Measurements from ENCODE around the gene OSBPL3. TPM values are rescaled to one million over a fixed set of nuclear protein-coding genes. Genes with fewer than 3 reads are reported as not detected.

Gene OSBPL3
- total RNA-seq, 1 donor from 2014 or later = 35.2 TPM

DNA sequence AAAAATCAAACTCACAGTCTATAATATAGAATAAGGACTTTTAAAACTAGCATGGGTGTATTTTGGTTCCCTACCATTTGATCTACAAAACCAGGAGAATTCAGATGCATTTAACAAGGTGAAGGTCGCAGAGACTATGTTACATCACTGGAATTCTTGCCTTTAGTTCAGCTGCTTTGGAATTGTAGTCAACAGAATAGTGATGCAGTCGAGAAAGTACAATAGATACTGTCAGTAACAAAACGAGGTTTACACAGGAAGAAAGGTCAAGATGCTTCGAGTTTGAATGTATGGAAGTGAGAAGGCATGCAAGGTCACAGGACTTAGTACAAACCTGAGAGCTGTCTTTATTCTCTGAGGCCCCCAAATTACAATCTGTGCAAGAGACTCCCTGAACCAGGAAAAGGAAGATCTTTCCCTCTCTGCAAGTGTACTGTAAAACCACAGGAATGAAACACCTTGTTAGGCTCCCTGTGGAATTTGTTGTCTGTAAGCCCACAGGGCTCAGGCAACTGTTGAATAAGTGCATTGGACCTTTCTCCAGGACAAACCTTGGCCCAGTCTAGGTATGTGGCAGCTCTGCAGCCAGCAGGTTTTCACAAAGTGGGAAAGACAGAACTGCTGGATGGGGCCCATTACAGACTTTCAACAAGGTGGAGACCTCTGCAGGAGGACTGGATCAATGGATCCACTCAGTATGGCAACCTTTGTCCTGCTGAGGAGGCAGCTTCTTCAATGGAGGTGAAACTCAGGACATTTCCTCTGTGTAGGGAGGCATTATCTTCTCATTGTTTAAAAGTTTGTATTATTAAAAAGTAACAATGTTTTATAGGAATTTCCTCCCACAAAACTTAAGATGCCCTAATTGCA lies 121.6 kb downstream of the OSBPL3 start:
- Histone ChIP-seq H3K36me3 (ENCODE audit: control insufficient read depth, insufficient read depth, low read length) (no peaks in the 10 kb centered on the region), H3K27me3 (ENCODE audit: control insufficient read depth, insufficient read depth, low read length) (no peaks in the 10 kb centered on the region), H3K4me3 (ENCODE audit: low read depth, low read length) (no peak overlapping the region)
- no peak for DNase-seq (ENCODE audit: low read depth)
- TF ChIP-seq, protein P1, sequence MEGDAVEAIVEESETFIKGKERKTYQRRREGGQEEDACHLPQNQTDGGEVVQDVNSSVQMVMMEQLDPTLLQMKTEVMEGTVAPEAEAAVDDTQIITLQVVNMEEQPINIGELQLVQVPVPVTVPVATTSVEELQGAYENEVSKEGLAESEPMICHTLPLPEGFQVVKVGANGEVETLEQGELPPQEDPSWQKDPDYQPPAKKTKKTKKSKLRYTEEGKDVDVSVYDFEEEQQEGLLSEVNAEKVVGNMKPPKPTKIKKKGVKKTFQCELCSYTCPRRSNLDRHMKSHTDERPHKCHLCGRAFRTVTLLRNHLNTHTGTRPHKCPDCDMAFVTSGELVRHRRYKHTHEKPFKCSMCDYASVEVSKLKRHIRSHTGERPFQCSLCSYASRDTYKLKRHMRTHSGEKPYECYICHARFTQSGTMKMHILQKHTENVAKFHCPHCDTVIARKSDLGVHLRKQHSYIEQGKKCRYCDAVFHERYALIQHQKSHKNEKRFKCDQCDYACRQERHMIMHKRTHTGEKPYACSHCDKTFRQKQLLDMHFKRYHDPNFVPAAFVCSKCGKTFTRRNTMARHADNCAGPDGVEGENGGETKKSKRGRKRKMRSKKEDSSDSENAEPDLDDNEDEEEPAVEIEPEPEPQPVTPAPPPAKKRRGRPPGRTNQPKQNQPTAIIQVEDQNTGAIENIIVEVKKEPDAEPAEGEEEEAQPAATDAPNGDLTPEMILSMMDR (IDR thresholded peaks at IDR 0.05; ENCODE audit: insufficient read depth, low read length, poor library complexity, severe bottlenecking) = peak; percentile 5

DNA sequence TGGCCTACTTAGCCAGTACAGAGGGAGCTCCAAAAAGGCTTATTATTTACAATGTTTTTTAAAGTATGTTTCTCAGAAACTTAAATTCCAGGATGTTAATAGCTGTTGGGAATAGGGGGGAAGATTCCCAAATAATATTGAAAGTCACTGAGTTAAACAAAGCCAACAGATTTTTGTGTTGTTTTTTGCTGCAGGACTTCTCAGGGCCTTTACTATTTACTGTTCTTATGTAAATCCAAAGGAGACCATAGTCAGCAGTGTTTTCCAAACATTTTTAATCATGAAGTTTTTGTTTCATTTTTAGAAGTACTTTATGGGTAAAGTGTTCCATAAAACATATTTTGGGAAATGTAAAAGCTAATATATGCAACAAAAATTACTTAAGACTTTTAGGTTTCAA lies 122.4 kb downstream of the OSBPL3 start:
- Histone ChIP-seq H3K36me3 (ENCODE audit: control insufficient read depth, insufficient read depth, low read length) (no peaks in the 10 kb centered on the region), H3K27me3 (ENCODE audit: control insufficient read depth, insufficient read depth, low read length) (no peaks in the 10 kb centered on the region), H3K4me3 (ENCODE audit: low read depth, low read length) (no peak overlapping the region)
- TF ChIP-seq, protein P1 (IDR thresholded peaks at IDR 0.05; ENCODE audit: insufficient read depth, low read length, poor library complexity, severe bottlenecking) = no peak
- DNase-seq (ENCODE audit: low read depth) = no peak

DNA sequence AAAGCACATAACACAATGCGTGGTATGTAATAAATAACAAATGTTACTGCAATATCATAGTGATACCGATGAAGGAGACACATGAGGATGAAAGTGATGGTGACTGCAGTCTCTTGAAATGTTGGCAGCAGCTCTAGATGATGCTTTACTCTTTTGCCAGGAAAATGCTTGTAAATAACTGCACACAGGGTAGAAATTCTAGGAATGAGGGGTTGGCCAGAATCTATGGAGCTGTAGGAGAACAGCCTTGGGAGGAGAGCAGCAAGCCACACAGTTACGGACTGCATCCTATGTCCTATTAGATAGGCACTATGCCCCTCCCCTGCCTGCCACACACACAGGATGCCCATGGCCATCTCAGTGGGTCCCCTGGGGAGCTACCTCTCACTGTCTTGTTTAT lies 125.1 kb downstream of the OSBPL3 start:
- TF ChIP-seq, protein P1 (IDR thresholded peaks at IDR 0.05; ENCODE audit: insufficient read depth, low read length, poor library complexity, severe bottlenecking) = no peak
- Histone ChIP-seq H3K27me3 (ENCODE audit: control insufficient read depth, insufficient read depth, low read length) (no peaks in the 10 kb centered on the region), H3K36me3 (ENCODE audit: control insufficient read depth, insufficient read depth, low read length) (no peaks in the 10 kb centered on the region), H3K4me3 (ENCODE audit: low read depth, low read length) (no peak overlapping the region)
- DNase-seq (ENCODE audit: low read depth) = no peak

DNA sequence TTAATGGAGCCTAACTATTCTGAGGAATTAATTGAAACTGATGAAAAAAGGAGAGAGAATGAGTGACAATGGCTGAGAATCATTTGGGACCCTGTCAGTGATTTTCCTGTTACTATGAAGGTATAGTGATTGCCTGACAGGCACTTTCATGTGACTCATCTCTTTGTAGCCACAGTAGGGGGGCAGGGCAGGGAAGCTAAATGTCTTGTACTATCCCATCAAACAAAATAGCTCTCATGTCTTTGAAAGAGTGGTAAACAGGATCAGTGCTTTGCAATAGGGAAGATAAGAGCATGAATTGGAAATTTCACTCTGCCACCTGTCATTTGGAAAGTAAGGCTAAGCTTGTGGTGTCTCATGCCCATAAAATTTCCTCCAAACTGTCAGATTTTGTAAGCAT lies 128.2 kb downstream of the OSBPL3 start:
- H3K27me3 ChIP-seq (ENCODE audit: control insufficient read depth, insufficient read depth, low read length) = no peaks in the 10 kb centered on the region
- TF ChIP-seq, protein P1 (IDR thresholded peaks at IDR 0.05; ENCODE audit: insufficient read depth, low read length, poor library complexity, severe bottlenecking) = no peak
- peaks cover 2% of the 10 kb centered on the region for H3K36me3 ChIP-seq (ENCODE audit: control insufficient read depth, insufficient read depth, low read length)
- no peak overlapping the region for H3K4me3 ChIP-seq (ENCODE audit: low read depth, low read length)
- no peak for DNase-seq (ENCODE audit: low read depth)

DNA sequence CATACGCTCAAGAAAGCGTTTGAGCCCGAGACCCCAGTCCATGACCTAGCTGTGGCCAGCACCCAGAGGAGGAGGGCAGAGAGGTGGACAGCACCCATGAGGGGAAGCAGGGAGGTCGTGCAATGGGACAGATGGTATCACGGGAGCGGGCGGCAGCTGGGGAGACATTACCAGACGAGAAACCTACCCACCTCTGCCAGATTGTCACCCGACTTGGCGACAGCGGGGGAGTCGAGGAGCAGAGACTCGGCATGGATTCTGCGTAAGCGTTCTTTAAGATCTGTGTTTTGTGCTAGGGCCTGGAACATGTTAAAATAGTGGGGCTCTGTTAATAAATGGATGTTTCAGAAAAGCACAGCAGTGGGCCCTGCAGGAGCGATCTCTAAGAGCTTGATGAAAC lies 131.1 kb downstream of the OSBPL3 start:
- TF ChIP-seq, protein P1 (IDR thresholded peaks at IDR 0.05; ENCODE audit: insufficient read depth, low read length, poor library complexity, severe bottlenecking) = no peak
- Histone ChIP-seq H3K36me3 (ENCODE audit: control insufficient read depth, insufficient read depth, low read length) (peaks cover 2% of the 10 kb centered on the region), H3K4me3 (ENCODE audit: low read depth, low read length) (no peak overlapping the region), H3K27me3 (ENCODE audit: control insufficient read depth, insufficient read depth, low read length) (no peaks in the 10 kb centered on the region)
- DNase-seq (ENCODE audit: low read depth) = no peak

DNA sequence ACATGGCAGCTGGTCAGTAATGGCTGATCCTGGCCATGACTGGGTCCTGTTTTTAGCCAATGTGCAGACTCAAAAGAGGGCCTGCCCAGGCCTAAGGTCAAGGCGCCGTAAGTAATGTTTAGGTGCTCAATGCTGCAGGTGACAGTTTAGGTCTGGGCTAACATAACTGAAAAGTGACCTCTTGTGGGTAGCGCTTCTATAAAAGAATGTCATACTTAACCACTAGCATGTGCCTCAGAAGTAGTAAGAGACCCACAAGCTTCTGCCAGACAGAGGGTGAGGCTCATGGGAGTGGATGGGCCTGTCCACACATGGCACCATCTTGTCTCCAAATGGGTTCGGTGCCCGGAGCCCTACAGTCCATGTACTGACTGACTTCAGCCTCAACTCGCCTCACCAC lies 132.2 kb downstream of the OSBPL3 start:
- no peaks in the 10 kb centered on the region for H3K27me3 ChIP-seq (ENCODE audit: control insufficient read depth, insufficient read depth, low read length)
- TF ChIP-seq, protein P1 (IDR thresholded peaks at IDR 0.05; ENCODE audit: insufficient read depth, low read length, poor library complexity, severe bottlenecking) = no peak
- H3K4me3 ChIP-seq (ENCODE audit: low read depth, low read length) = no peak overlapping the region
- H3K36me3 ChIP-seq (ENCODE audit: control insufficient read depth, insufficient read depth, low read length) = peaks cover 2% of the 10 kb centered on the region
- DNase-seq (ENCODE audit: low read depth) = no peak
